AG08395 (cell line): Measurements from ENCODE around the gene GPR82.
A peak's percentile ranks its signal among the peaks of the same experiment; 100 is the strongest.
"Not testable (repeated sequence)": the region's sequence is repeated elsewhere in the genome, so short reads cannot be mapped to it uniquely, and the experiment has no call there.

Experiments
- DNase-seq: peaks from one replicate; pipeline ENCODE4 v3.0.0; 2012; ENCODE audit warnings: mixed read lengths, low spot score

The GPR82 gene

GRCh38 chrX:41718481-41719235 lies 5.3 kb upstream of the GPR82 start:
- no peak for DNase-seq

GRCh38 chrX:41719610-41720009 lies 4.4 kb upstream of the GPR82 start:
- DNase-seq, result not testable (repeated sequence)

- no peak for DNase-seq
These were observed 3.7 kb upstream of the GPR82 start for GRCh38 chrX:41720125-41720779.

- DNase-seq, result no peak
These were observed 2.4 kb upstream of the GPR82 start for GRCh38 chrX:41721590-41721989.

- DNase-seq, result no peak
These were observed 1.8 kb upstream of the GPR82 start for GRCh38 chrX:41722214-41722613.

- no peak for DNase-seq
These were observed 964 bp upstream of the GPR82 start for GRCh38 chrX:41722816-41723618.

GRCh38 chrX:41728125-41728524 lies 4.1 kb downstream of the GPR82 start:
- no peak for DNase-seq

GRCh38 chrX:41730081-41730480 lies 6.1 kb downstream of the GPR82 start:
- no peak for DNase-seq

GRCh38 chrX:41732260-41732659 lies 8.3 kb downstream of the GPR82 start:
- DNase-seq, result no peak

GRCh38 chrX:41733939-41734338 lies 10.0 kb downstream of the GPR82 start:
- no peak for DNase-seq

- peak; percentile 14 for DNase-seq
These were observed 10.5 kb downstream of the GPR82 start for GRCh38 chrX:41734530-41734929.

- DNase-seq, result no peak
These were observed 13.1 kb downstream of the GPR82 start for GRCh38 chrX:41737065-41737464.

GRCh38 chrX:41739871-41740270 lies 15.9 kb downstream of the GPR82 start:
- DNase-seq, result no peak

GRCh38 chrX:41750716-41751115 lies 26.7 kb downstream of the GPR82 start:
- no peak for DNase-seq

GRCh38 chrX:41758401-41758800 lies 34.4 kb downstream of the GPR82 start:
- no peak for DNase-seq

- DNase-seq, result peak; percentile 7
These were observed 35.8 kb downstream of the GPR82 start for GRCh38 chrX:41759817-41760216.

GRCh38 chrX:41761169-41761568 lies 37.2 kb downstream of the GPR82 start:
- DNase-seq, result no peak

- DNase-seq, result no peak
These were observed 37.7 kb downstream of the GPR82 start for GRCh38 chrX:41761702-41762101.

- peak; percentile 20 for DNase-seq
These were observed 55.1 kb downstream of the GPR82 start for GRCh38 chrX:41779030-41779564.
